PC-3 (cell line): Measurements from ENCODE around the gene ZNF467. TPM values are rescaled to one million over a fixed set of nuclear protein-coding genes. Genes with fewer than 3 reads are reported as not detected.

Experiments used
- ATAC-seq: fragments of 200-7000 bp; cut with Tn5 transposase; 2 replicates; pipeline ENCODE4 v1.9.1; 2020; ENCODE audit warnings: mild to moderate bottlenecking, moderate library complexity
- BruUV-seq: library from RNA; stranded (reverse); fragments of 400-500 nt; replicated peaks from 2 replicates; lab custom pipeline; 2021; lab: Mats Ljungman, UMichigan
- CTCF ChIA-PET: fragments of 300-600 bp; sonication (Branson Sonifier 250); formaldehyde crosslinking; loops from one replicate; lab custom pipeline; 2022; ENCODE audit warnings: antibody characterized with exemption; lab: Charles Lee
- POLR2A ChIA-PET: fragments of 300-600 bp; sonication (Branson Sonifier 250); formaldehyde crosslinking; loops from one replicate; lab custom pipeline; 2022; ENCODE audit warnings: antibody characterized with exemption; ENCODE audit not compliant: unreplicated experiment; lab: Charles Lee
- DNase-seq: peaks from one replicate; pipeline ENCODE4 v3.0.0-alpha.2; 2015
- H2AFZ ChIP-seq: fragments of 300-600 bp; sonication (generic); 2 replicates; pipeline ENCODE4 v1.6.0; 2016; ENCODE audit warnings: antibody characterized with exemption, low read length
- H3F3A ChIP-seq: fragments of 300-600 bp; sonication (generic); one replicate; pipeline ENCODE4 v1.6.0; 2017; ENCODE audit warnings: antibody characterized with exemption, low read length, control low read depth, mild to moderate bottlenecking; ENCODE audit not compliant: unreplicated experiment
- H3K27ac ChIP-seq: fragments of 300-600 bp; sonication (generic); 2 replicates; pipeline ENCODE4 v1.5.1; 2016; ENCODE audit warnings: mild to moderate bottlenecking, low read length
- H3K27me3 ChIP-seq: fragments of 300-600 bp; sonication (generic); 2 replicates; pipeline ENCODE4 v1.6.1; 2016; ENCODE audit warnings: low read length, mixed read lengths
- H3K36me3 ChIP-seq: fragments of 300-600 bp; sonication (generic); 2 replicates; pipeline ENCODE4 v1.6.1; 2016; ENCODE audit warnings: low read depth, mixed run types, low read length, mixed read lengths
- H3K4me1 ChIP-seq: fragments of 300-600 bp; sonication (generic); 2 replicates; pipeline ENCODE4 v1.5.1; 2016; ENCODE audit warnings: low read length; ENCODE audit not compliant: insufficient read depth
- H3K4me2 ChIP-seq: fragments of 300-600 bp; sonication (generic); 2 replicates; pipeline ENCODE4 v1.6.0; 2016; ENCODE audit warnings: low read length
- H3K4me3 ChIP-seq: fragments of 300-600 bp; sonication (generic); 2 replicates; pipeline ENCODE4 v1.5.1; 2016; ENCODE audit warnings: mild to moderate bottlenecking, low read length, mixed read lengths
- H3K79me2 ChIP-seq: fragments of 300-600 bp; sonication (generic); 2 replicates; pipeline ENCODE4 v1.6.1; 2017; ENCODE audit warnings: low read length, mixed read lengths
- H3K9ac ChIP-seq: fragments of 300-600 bp; sonication (generic); 2 replicates; pipeline ENCODE4 v1.6.0; 2016; ENCODE audit warnings: mild to moderate bottlenecking, low read length
- H3K9me2 ChIP-seq: fragments of 300-600 bp; sonication (generic); replicated peaks from 2 replicates; pipeline ENCODE4 v1.6.1; 2016; ENCODE audit warnings: mixed run types, low read length, mixed read lengths
- H3K9me3 ChIP-seq: fragments of 300-600 bp; sonication (generic); 2 replicates; pipeline ENCODE4 v1.6.1; 2016; ENCODE audit warnings: low read length, mixed read lengths
- H4K20me1 ChIP-seq: fragments of 300-600 bp; sonication (generic); 2 replicates; pipeline ENCODE4 v1.6.1; 2016; ENCODE audit warnings: low read length, mixed read lengths
- CTCF ChIP-seq: fragments of 300-600 bp; sonication (generic); conservative IDR thresholded peaks from 2 replicates; pipeline ENCODE4 v1.5.1; 2017; ENCODE audit warnings: antibody characterized with exemption, low read depth, mild to moderate bottlenecking, low read length
- EZH2 ChIP-seq: fragments of 300-600 bp; sonication (generic); IDR thresholded peaks from one replicate; pipeline ENCODE4 v1.6.1; 2017; ENCODE audit warnings: antibody characterized with exemption, mild to moderate bottlenecking, low read length; ENCODE audit not compliant: unreplicated experiment
- EZH2phosphoT487 ChIP-seq: fragments of 300-600 bp; sonication (generic); IDR thresholded peaks from 2 replicates; pipeline ENCODE4 v1.6.1; 2018; ENCODE audit warnings: mild to moderate bottlenecking, antibody characterized with exemption, low read length, borderline replicate concordance
- intact Hi-C: fragments of 100-400 bp; cut with micrococcal nuclease; formaldehyde crosslinking; loops from 2 replicates; pipeline ENCODE4 v1.9.0; 2023
- total RNA-seq: library from RNA; depleted of rRNA; stranded (reverse); fragments of >200 nt; gene quantifications from 2 replicates; pipeline ENCODE4 v1.2.3, GENCODE V29; 2014

ZNF467 gene
- total RNA-seq, 1 experiment from 2014 or later = 6.3 TPM

DNA sequence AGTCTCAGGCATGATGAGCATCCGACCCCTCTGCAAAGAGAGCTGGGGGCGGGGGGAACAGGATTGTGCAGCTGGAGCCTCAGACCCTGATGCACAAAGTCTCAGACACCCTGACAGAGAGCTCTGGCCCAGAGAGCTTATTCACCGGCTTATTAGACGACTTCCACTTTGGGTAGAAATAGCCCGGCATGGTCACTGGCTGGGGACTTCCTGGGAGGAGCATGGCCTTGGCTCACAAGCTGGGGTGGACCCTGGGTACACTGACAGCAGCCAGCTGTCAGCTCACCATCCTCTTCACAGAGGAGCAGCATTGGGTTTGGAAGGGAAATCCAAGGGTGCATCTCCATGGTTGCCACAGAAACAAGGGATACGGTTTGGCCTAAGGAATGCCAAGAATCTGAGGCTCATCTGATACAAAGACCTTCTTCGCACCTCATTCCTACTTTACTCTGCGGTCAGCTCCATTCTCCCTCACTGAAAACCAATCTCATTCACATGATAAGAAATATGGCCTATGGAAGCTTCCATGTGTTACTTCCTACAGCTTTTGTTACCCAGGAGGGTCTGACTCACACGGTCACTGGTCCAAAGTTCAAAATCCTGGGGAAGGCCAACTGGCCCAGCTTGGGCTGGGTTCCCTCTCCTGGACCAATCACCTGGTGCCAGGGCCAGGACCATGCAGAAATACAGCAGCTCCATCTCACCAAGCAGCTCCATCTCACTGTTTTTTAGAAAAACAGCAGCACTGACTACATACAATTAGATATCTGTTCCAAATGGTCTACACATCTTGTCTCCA, 25.1 kb downstream of the ZNF467 start:
- Histone ChIP-seq H3K9ac (no peak overlapping the region), H3K27ac (no peak overlapping the region), H3K4me2 (no peak overlapping the region), H3K36me3 (no peaks in the 10 kb centered on the region), H4K20me1 (no peaks in the 10 kb centered on the region), H3K4me1 (no peaks in the 10 kb centered on the region), H2AFZ (no peak overlapping the region), H3K9me3 (no peaks in the 10 kb centered on the region), H3K9me2 (no peaks in the 10 kb centered on the region), H3F3A (no peaks in the 10 kb centered on the region), H3K4me3 (no peak overlapping the region), H3K79me2 (no peaks in the 10 kb centered on the region), H3K27me3 (peaks cover 9% of the 10 kb centered on the region; the same call in 1 of the 2 replicates)
- no peak for ATAC-seq
- DNase-seq = no peak
- no TSS peak for BruUV-seq
- ChIA-PET CTCF (no interaction called here), POLR2A (no interaction called here)
- TF ChIP-seq EZH2phosphoT487 (no peak), EZH2 (no peak), CTCF (no peak)
- intact Hi-C loops = no loop called here

DNA sequence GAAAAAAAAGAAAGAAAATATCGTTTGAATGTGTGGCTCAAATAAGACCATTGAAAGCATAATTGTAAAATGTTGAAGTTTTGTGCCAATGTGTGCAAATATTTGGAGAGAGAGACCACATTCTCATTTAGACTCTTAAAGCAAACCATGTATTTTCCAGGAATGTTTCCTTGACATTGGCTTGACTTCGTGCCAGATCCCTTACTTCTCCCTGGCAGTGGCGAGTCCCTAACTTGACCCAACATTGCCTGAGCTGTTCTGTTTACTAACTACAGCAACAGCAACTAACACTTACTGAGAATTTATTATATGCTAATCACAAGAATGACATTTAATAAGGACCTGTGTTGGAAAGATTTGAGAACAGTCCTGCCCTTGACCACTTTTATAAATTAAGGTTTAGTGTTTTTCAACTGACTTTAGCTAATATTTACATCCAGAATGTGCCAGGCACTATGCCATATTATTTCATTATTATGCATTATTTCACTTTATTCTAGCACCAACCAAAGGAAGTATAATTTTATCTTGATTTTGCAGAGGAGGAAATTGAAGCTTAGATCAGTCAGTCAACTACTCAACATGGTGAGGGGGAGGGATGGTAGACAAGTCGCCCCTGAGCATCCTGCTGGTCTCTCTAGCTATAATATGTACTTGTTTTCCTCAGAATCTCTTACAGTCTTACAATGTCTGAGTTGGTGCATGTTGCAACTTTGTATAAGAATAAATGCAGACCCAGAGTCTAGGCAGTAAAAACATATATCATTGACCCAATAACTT, 29.7 kb downstream of the ZNF467 start:
- Histone ChIP-seq H3K4me3 (no peak overlapping the region), H3K9me3 (no peaks in the 10 kb centered on the region), H3K27me3 (peaks cover 9% of the 10 kb centered on the region; the same call in 1 of the 2 replicates), H3K36me3 (no peaks in the 10 kb centered on the region), H3K9me2 (no peaks in the 10 kb centered on the region), H3F3A (no peaks in the 10 kb centered on the region), H3K27ac (no peak overlapping the region), H3K9ac (no peak overlapping the region), H4K20me1 (no peaks in the 10 kb centered on the region), H3K79me2 (no peaks in the 10 kb centered on the region), H3K4me2 (no peak overlapping the region), H2AFZ (no peak overlapping the region), H3K4me1 (no peaks in the 10 kb centered on the region)
- DNase-seq = no peak
- CTCF ChIA-PET = interaction anchor here (0.6 kb wide), 1 partner anchor 145 kb away, joined by 4 read pairs; no protein-coding TSS in a partner anchor
- TF ChIP-seq EZH2 = no peak
- no peak for TF ChIP-seq CTCF
- no peak for TF ChIP-seq EZH2phosphoT487
- POLR2A ChIA-PET = no interaction called here
- no TSS peak for BruUV-seq
- intact Hi-C loops = loop anchor here (2.0 kb wide), 1 partner anchor 29 kb away; a partner anchor contains a TSS
- no peak for ATAC-seq
